HG02973 (cell line): ENCODE data around the gene LYSMD3.

Source experiments
- ATAC-seq: cut with Tn5 transposase; IDR thresholded peaks from one replicate; pipeline ENCODE4 v1.9.1; 2021; ENCODE audit warnings: moderate library complexity; ENCODE audit not compliant: unreplicated experiment

The LYSMD3 gene

GRCh38 chr5:90483206-90483605 lies 46.2 kb downstream of the LYSMD3 start:
- ATAC-seq: no peak

GRCh38 chr5:90480699-90481098 lies 48.7 kb downstream of the LYSMD3 start:
- no peak for ATAC-seq

GRCh38 chr5:90479611-90480385 lies 49.6 kb downstream of the LYSMD3 start:
- no peak for ATAC-seq

GRCh38 chr5:90477621-90478215 lies 51.7 kb downstream of the LYSMD3 start:
- no peak for ATAC-seq

GRCh38 chr5:90477073-90477472 lies 52.3 kb downstream of the LYSMD3 start:
- ATAC-seq: no peak

GRCh38 chr5:90476391-90476790 lies 53.0 kb downstream of the LYSMD3 start:
- ATAC-seq: no peak

GRCh38 chr5:90475436-90475980 lies 53.9 kb downstream of the LYSMD3 start:
- ATAC-seq: no peak

- peak; percentile 80 for ATAC-seq
Observed at GRCh38 chr5:90474235-90475107, 54.9 kb downstream of the LYSMD3 start, which contains the start of the genes MBLAC2 and POLR3G. Gene MBLAC2 (minus strand): TSS chr5:90474771. CDS start chr5:90474292, 479 bp downstream. Gene POLR3G (plus strand): TSS chr5:90474864. CDS start chr5:90485568, 10,704 bp downstream.

GRCh38 chr5:90473396-90474234 lies 55.8 kb downstream of the LYSMD3 start:
- peak; percentile 12 for ATAC-seq

- peak; percentile 10 for ATAC-seq
Observed at GRCh38 chr5:90472783-90473395, 56.5 kb downstream of the LYSMD3 start.
